ENCODE results near the gene KDSR.

The KDSR gene

DNA sequence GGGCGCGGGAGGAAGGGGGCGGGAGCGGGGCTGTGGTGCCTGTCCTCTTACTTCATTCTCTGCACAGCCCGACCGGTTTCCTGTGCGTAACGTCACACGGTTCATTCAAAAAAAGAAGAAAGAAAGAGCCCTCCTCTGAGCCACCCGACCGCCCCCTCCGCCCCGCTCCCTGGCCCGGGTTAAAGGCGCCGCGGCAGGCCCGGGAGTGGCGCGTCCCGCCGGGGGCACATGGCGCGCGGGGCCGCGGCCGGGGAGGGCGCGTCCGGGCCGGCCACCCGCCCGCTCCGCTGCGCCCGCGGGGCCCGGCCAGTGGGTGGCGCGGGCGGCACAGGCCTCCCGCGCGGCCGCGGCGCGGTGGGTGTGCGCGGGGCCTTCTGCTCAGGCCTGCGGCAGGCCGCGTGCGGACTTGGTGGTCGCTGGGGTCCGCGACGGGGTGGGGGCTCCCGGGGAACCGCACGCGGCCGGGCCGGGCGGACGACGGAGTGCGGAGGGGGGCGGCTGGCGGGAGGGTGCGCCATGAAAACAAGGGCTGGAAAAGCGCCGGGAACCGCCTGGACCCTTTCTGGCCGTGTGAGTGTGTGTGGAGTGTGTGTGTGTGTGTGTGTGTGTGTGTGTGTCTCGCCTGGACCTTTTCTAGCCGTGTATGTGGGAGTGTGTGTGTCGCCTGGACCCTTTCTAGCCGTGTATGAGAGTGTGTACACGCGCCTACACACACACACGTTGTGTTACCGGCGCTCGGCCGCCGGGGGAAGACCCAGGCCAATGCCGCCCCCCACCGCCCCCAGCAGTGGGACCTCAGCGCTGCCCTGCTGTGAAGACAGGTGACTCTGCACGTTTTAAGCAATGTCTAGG is 46.7 kb downstream of the KDSR start:
- DNase-seq = peak; percentile 86

DNA sequence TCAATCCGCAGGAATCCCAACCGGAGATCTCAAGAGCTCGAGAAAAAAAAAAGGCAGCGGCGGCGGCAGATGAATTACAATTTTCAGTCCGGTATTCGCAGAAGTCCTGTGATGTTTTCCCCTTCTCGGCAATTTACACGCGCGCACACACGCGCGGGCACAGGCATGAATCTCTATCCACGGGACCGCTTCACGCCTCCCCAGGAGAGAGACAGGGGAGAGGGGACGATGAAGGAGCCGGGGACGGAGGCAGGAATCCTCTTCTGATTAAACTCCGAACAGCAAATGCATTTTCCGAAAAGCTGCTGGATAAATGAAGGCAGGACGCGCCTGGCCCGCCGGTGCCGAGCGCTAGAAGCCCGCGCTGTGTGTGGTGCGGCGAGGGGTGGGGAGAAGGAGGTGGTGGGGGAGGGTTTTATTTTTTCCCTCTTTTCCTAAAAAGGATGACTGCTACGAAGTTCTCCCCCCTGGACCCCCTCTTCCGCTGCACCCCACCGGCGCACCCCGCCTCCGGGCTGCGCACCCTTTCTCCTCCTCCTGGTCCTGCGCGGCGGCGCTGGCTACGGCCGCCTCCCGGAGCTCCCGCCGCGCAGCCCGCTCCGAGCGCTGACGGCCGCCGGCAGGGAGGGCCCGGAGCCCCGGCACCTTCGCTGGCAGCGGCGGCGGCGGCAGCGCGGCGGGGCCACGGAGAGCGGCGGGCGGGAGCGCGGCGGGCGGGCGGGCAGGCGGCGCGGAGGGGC is 47.5 kb downstream of the KDSR start, which contains the start of gene BCL2:
TSS of gene BCL2 (minus strand) at position 387 of the 740 bp plus-strand sequence.
- DNase-seq = peak; percentile 59

DNA sequence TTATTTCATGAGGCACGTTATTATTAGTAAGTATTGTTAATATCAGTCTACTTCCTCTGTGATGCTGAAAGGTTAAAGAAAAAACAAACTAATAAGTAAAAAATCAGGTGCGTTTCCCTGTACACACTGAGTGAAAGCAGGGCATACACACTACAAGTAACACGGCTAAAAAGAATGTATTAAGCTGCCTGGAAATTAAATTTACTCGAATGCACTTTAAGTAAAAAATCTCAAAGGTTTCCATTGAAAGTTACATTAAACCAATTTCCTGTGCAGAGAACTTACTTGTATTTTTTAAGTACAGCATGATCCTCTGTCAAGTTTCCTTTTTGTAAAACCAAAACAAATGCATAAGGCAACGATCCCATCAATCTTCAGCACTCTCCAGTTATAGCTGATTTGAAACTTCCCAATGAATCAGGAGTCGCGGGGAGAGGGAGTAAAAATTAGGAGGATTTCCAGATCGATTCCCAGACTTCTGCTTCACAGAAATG is 48.1 kb downstream of the KDSR start:
- DNase-seq = no peak

DNA sequence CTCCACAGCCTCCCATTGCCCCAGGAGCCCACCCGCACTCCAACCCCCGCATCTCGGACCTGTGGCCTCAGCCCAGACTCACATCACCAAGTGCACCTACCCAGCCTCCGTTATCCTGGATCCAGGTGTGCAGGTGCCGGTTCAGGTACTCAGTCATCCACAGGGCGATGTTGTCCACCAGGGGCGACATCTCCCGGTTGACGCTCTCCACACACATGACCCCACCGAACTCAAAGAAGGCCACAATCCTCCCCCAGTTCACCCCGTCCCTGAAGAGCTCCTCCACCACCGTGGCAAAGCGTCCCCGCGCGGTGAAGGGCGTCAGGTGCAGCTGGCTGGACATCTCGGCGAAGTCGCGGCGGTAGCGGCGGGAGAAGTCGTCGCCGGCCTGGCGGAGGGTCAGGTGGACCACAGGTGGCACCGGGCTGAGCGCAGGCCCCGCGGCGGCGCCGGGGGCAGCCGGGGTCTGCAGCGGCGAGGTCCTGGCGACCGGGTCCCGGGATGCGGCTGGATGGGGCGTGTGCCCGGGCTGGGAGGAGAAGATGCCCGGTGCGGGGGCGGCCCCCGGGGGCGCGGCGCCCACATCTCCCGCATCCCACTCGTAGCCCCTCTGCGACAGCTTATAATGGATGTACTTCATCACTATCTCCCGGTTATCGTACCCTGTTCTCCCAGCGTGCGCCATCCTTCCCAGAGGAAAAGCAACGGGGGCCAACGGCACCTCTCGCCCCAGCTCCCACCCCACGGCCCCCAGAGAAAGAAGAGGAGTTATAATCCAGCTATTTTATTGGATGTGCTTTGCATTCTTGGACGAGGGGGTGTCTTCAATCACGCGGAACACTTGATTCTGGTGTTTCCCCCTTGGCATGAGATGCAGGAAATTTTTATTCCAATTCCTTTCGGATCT is 48.8 kb downstream of the KDSR start:
- peak; percentile 92 for DNase-seq

DNA sequence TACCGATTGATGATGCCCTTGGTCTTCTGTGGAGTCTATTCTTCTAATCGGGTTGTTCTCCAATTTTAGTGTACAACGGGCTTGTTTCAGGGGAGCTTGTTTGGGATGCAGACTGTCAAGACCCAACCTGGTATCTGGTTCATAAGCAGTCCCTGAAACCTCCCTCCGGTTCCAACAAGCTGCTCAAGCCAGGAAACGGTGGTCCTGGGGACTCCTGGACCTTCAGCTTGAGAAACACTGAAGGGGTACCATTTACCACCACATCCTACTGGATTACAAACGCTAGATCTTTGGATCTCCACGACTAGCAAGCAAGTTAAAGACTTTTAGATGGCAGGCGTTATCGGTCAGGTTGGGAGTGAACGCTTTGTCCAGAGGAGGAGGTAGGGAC is 49.5 kb downstream of the KDSR start:
- no peak for DNase-seq

DNA sequence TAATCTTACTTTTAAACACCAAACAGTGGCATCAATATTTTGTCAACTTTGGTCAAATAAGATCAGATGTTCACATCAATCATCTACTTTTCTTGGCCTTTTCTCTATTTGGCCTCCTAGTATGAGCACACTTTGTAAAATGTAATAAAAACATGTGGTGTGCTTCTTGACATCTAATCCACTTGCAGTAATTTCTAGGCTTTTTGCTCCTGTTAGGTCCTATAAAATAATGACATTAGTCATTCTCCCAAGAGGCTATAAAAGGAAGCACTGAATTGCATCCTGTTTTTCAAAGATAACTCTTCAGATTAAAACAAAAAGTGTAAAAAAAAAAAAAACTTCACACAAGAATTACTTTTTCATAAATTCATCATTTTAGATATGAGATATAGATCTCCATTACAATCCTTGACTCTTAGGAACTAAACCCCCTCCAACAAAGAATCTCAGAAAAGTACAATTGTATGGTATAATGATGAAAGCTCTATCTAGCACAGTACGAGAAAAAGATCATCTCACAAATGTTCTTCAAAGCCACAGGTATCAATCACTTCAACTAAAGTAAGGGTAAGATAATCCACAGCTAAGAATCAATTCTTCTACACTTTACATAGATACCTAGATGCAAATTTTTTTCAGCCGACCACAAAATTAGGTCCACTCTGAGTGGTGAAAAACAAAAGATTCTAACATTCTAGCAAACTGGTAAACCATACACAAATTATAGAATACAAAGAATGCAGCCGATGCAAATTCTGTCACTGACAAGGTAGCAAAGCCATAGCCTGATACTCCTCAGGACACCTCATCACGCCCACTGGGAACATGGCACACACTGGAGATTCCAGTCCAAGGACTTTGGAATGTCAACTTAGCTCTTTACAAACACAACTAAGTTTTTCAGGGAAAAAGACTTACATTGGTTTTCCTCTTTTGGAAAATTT is 50.1 kb downstream of the KDSR start:
- no peak for DNase-seq

DNA sequence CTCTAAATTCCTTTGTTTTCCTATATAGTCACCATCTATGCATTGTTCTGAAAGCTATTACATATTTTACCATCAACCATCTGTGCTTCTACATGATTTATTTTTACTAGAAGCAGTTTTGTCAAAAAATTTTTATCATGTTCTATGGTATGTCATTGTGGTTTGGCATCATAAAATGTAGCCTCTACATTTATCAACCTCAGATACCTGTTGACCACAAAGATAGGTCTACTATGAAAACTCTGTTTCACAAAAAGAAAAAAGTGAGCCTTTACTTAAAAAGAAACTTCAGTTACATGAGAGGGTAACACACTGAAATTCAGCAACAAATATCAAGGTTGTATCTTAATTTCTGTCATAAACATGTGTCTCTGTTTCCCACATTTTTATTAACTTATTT is 51.1 kb downstream of the KDSR start:
- no peak for DNase-seq

DNA sequence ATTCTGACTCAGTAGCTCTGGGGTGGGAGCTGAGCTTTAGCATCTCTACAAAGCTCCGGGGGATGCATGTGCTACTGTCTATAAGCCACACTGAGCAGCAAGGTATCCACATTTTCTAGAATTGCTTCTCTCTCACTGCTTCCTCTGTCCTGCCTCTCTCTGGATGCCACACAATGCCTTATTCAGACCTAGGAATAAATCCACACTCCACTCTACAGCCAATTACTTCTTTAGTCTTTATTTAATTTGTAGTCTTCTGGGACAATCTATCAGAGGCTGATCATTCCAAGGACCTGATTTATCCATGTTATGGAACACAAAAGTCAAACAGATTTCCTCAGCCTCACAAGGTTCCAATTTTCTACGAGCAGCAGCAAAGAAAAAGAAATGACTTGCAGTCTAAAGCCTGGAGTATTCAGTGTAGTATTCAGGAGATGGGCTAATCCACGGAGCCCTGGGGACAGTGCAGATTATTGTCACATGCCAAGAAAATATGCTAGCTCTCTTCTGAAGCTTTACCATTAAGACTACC is 51.8 kb downstream of the KDSR start:
- no peak for DNase-seq

DNA sequence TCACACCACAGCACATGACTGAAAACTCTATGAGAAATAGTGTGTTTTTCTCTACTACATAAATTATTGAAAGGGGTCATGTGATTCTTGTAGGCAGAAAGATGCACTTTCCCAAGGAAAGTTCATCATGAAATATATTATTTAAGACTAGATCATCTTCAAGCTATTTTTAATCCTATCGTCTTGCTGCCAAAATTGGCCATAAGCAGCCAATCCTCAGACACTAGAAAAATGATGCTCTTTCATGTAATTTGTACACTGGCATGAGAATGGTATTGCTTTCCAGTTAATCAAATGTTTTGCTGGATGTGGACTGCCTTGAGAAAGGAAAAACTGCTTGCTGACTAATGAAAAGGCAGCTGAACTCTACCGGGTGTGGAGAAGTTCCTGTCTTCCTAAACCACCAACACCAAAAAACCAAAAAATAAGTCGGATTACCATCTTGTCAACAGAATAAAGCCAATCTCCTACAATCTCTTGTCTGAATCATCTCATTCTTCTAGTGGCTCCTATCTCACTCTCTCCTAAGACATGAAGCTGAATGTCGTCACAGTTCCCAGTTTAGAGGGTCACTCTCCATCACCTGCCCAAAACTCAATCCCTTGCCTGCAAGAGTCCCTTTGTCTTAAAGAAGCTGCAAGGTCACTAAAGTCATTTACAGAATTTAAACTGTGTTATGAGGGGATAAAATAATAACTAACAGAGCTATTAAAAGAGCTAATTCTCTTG is 52.8 kb downstream of the KDSR start:
- no peak for DNase-seq

DNA sequence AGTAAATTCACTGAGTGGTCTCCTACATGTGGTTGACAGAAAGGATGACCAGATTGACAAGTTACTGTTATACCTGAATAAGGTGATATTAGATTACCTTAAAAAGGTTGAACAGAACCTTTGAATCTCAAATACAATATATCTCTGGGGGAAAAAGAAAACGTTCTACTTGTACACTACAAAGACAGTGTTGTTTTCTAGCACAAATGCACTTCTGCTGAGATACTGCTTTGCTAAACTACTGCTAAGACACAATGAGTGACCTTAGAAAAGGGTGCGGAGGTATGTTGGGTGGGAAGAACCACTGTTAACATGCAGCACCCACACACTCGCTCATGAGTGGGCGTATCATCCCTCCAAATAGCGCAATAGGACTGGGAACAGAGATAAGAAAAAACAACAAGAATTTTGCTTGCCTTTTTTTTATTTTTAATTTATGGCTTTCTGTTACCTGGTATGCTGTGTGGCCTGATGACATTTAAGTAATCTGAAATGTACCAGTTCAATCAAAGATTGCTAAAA is 53.5 kb downstream of the KDSR start:
- no peak for DNase-seq

DNA sequence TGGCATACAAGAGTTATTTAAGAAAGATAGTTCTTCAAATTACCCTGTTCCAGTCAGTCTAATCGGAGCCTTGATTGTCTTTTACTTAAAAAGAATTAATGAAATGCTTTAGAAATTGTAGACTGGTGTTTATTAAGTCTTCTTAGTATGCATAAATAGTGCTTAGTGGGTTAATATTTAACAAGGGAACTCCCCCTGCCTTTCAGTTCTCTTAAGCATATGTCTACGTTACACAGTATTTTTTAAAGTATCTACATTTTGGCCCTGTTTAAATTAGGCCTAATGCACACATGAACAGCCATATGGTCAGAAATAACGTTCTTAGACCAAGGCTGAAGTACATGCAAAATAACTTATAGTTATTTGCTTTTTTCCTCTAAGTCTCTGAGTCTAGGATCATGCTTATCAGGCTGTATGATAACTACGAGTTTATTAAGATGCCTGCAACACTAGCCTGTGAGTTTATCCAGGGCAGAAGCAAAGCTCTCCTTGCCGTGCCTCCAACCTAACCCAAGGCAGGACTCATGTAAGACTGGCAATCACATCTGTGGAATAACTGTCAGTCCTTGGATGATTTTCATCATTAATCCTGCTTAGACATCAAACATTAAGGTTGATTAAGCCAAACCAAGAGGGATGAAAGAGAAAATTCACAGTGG is 54.1 kb downstream of the KDSR start:
- no peak for DNase-seq

DNA sequence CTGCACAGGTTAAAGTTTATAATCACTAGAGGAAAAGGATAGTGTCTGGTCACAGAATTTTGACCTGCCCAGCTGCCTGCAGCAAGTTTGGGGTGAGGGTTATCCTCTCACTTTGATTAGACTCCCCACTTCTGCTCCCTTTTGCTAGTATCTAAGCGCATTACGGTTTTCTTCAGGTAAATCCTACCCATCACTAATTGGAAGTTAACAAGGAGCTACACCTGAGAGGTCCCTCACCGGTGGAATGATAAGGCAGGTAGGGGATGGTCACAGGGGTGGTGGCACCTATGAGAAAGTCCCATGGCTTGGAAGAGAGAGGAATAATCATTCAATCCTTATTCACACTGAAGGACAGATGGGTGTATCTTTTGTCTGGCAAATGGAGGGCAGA is 55.0 kb downstream of the KDSR start:
- no peak for DNase-seq

DNA sequence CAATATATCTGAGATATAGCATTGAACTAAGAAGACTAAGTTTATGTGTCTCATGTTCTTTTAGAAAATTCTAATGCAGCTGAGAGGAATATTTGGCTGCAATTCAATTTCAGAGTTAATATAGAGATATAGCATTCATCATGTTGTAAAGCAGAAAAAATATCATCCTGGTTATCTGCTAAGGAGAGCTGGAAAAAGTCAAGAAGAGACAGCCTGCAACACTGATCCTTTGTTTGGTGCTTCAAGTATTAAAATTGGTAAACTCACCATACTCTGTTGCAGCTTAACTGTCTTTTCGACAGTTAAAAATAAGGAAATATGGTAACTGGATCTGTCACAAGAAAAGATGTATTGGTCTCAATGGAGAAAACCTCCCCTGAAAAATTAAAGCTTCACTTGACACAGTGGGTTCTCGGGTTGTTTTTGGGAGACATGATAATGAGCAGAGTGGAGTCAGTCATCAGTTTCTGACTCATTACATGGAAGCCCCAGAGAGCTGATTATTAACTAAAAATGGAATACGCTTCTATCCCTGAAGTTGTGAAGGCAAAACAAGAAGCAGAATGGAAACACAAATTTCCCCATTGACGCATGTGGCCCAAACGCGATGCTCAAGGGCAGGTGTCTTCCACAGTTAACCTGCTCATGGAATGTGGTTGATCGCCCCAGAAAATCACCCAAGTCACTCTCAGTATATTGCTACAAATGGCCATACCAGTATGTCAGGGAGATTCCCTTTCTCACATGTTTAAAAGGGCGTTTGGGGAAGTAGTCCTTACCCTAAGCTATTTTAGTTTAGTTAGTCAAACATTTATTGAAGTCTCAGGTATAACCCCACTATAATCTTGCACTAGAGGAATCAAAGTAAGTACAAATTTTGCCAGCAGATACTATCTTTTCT is 55.6 kb downstream of the KDSR start:
- no peak for DNase-seq

DNA sequence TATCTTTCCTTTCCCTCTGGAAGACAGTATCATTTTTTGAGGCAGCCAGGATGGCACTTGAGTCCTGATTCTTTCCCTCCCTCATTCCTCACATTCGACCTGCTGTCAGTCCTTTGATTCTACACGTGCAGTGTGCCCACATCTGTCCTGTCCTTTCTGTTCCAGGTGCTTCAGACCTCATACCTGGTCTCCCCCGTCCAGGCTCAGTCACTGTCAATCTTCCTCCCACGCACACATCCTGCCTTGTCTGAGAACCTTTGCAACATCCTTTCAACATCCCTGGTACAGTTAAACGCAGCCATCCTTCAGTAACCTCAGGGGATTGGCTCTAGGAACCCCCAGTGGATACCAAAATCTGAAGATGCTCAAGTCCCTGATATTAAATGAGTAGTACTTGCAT is 57.6 kb downstream of the KDSR start:
- peak; percentile 51 for DNase-seq

DNA sequence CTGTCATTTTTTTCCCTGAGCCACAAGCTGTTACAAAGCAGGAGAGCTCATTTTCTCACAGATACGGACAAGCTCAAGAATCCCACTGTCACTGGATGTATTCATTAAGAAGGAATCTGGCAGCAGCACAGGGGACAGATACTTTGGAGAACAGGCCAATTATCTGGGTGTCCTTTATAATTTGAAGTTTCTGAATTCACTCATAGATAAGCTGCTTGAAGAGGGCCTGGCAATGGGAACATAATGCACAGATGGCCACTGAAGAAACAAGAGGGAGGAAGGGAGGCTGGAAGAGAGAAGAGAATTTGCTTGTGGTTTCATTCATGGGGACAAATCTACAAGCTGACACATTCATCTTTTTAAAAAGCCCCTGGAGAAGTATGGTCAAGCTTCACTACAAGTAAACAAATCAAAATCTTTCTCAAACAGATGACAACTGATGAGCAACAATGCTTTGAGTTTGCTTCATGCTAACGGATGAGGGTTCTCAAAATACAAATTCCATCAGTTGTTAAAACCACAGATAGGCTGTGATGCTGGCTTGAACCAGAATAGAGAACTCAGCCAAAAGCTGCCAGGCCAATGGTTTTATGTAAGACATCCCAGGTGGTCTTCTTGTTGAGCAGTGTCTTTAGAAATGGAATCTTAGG is 59.3 kb downstream of the KDSR start:
- no peak for DNase-seq

DNA sequence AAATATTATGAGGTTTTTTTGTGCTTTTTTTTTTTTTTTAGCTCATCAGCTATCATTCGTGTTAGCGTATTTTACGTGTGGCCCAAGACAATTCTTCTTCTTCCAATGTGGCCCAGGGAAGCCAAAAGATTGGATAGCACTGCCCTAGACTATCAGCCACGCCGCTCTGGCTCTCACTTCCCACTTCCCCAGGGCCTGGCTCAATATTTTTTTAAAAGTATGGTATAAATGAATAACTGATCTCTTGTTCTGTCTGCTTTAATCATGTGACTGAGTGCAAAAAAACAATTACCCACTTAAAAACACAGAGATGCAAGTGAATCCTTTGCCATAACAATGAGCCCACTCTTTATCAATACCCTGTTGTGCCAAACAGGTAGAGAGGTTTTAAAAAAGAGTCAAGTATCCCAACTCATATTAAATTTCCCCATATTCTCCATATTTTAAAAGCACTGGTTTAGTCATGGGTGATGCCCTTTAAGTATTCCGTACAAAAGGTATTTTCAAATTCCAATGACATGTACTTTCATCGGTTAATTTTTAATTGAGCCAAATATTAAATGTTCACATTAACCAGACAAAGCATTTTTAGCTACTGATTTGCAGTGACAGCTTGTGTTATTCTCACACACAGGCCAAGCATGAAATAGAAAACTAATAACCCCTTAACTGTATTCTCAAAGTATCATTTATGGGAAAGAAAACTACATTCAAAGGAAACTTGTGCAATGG is 60.0 kb downstream of the KDSR start:
- no peak for DNase-seq

DNA sequence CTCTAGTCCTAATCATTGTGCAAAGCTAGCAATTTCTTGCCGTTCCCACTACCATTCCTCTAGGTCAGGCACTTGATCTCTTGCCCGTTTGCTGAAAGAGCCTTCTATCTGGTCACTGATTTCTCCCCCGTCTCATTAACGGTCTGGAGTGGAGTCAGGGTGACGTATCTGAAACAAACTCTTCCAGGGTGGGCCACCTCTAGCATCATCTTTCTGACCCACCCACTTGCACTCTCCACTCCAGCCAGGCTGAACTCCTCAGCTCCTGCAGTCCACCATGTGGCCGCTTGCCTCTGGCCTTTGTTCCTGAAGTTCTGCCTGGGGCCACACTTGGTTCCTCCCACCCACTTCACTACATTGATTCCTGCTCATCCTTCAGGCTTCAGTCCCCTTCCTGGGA is 60.8 kb downstream of the KDSR start:
- DNase-seq = no peak

DNA sequence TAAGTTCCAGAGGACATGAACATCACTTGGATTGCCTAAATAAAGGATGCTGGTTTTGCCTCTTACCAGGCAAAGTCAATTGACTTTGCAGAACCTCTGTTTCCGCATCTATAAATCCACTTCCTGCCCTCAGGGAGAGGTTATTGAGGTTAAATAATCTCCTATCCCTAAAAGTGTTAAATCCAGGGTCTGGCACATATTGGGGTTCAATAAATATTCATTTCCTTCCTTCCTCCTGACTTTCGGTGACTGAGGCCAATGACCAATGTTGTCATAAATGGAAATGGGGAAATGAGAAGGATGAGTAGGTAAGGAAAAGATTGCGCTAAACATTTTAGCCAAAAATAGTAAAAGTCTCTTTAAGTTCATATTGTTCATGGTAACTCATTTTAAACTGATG is 63.5 kb downstream of the KDSR start:
- DNase-seq = no peak
